H9 (cell line): ENCODE measurements around the gene PDZD8. TPM values are rescaled to one million over a fixed set of nuclear protein-coding genes. Genes with fewer than 3 reads are reported as not detected.
A peak's percentile ranks its signal among the peaks of the same experiment; 100 is the strongest.

Experiments
- DNase-seq: peaks from one replicate; pipeline ENCODE4 v3.0.0-alpha.2; 2017
- H2AFZ ChIP-seq: one replicate; pipeline ENCODE4 v1.6.1; 2013; ENCODE audit warnings: mild to moderate bottlenecking, low read length, control low read depth, moderate library complexity
- H2AK5ac ChIP-seq: 2 replicates; pipeline ENCODE4 v1.6.1; 2013; ENCODE audit warnings: low read length, control low read depth, mixed read lengths; ENCODE audit not compliant: insufficient read length
- H2BK120ac ChIP-seq: one replicate; pipeline ENCODE4 v1.6.1; 2013; ENCODE audit warnings: low read depth, mild to moderate bottlenecking, low read length, control low read depth, inconsistent platforms; ENCODE audit not compliant: poor library complexity, severe bottlenecking
- H2BK12ac ChIP-seq: 2 replicates; pipeline ENCODE4 v1.6.1; 2013; ENCODE audit warnings: low read length, control low read depth, mixed read lengths, low read depth; ENCODE audit not compliant: insufficient read length
- H2BK15ac ChIP-seq: 2 replicates; pipeline ENCODE4 v1.6.1; 2013; ENCODE audit warnings: low read depth, low read length, control low read depth
- H2BK20ac ChIP-seq: one replicate; pipeline ENCODE4 v1.6.1; 2013; ENCODE audit warnings: low read depth, mild to moderate bottlenecking, low read length, control low read depth, inconsistent platforms; ENCODE audit not compliant: poor library complexity, severe bottlenecking
- H2BK5ac ChIP-seq: 2 replicates; pipeline ENCODE4 v1.6.1; 2013; ENCODE audit warnings: low read length, control low read depth, mixed read lengths; ENCODE audit not compliant: insufficient read length
- H3K14ac ChIP-seq: 2 replicates; pipeline ENCODE4 v1.6.1; 2013; ENCODE audit warnings: low read length, control low read depth; ENCODE audit not compliant: insufficient read depth
- H3K18ac ChIP-seq: 2 replicates; pipeline ENCODE4 v1.6.1; 2013; ENCODE audit warnings: low read depth, mild to moderate bottlenecking, mixed read lengths, low read length, control low read depth; ENCODE audit not compliant: insufficient read length
- H3K23ac ChIP-seq: 2 replicates; pipeline ENCODE4 v1.6.1; 2013; ENCODE audit warnings: low read length, control low read depth, mixed read lengths, low read depth; ENCODE audit not compliant: insufficient read length
- H3K23me2 ChIP-seq: 2 replicates; pipeline ENCODE4 v1.6.1; 2013; ENCODE audit warnings: low read depth, mild to moderate bottlenecking, mixed read lengths, low read length, control low read depth; ENCODE audit not compliant: insufficient read length, poor library complexity, severe bottlenecking
- H3K27ac ChIP-seq: 2 replicates; pipeline ENCODE4 v1.5.1; 2013; ENCODE audit warnings: low read length, control low read depth, mixed read lengths, low read depth; ENCODE audit not compliant: insufficient read length
- H3K27me3 ChIP-seq: 2 replicates; pipeline ENCODE4 v1.6.1; 2013; ENCODE audit warnings: low read length, control low read depth, inconsistent platforms; ENCODE audit not compliant: insufficient read depth
- H3K4ac ChIP-seq: 2 replicates; pipeline ENCODE4 v1.6.1; 2013; ENCODE audit warnings: low read depth, mild to moderate bottlenecking, control low read depth, inconsistent platforms, low read length, moderate library complexity
- H3K4me1 ChIP-seq: 2 replicates; pipeline ENCODE4 v1.6.1; 2013; ENCODE audit warnings: low read length, control low read depth, inconsistent platforms; ENCODE audit not compliant: insufficient read depth
- H3K4me2 ChIP-seq: 2 replicates; pipeline ENCODE4 v1.6.1; 2013; ENCODE audit warnings: low read length, control low read depth, mixed read lengths; ENCODE audit not compliant: insufficient read length, insufficient read depth
- H3K56ac ChIP-seq: 2 replicates; pipeline ENCODE4 v1.6.1; 2013; ENCODE audit warnings: low read depth, mild to moderate bottlenecking, mixed read lengths, low read length, control low read depth; ENCODE audit not compliant: insufficient read length
- H3K79me1 ChIP-seq: 2 replicates; pipeline ENCODE4 v1.6.1; 2013; ENCODE audit warnings: low read depth, mild to moderate bottlenecking, moderate library complexity, low read length, control low read depth, inconsistent platforms; ENCODE audit not compliant: insufficient read depth, poor library complexity, severe bottlenecking
- H3K79me2 ChIP-seq: 2 replicates; pipeline ENCODE4 v1.6.1; 2013; ENCODE audit warnings: low read length, control low read depth, inconsistent platforms; ENCODE audit not compliant: insufficient read depth
- H3K9ac ChIP-seq: 2 replicates; pipeline ENCODE4 v1.6.1; 2013; ENCODE audit warnings: low read length, control low read depth, mixed read lengths; ENCODE audit not compliant: insufficient read length; ENCODE audit errors: extremely low read depth
- H3K9me3 ChIP-seq: one replicate; pipeline ENCODE4 v1.6.1; 2013; ENCODE audit warnings: low read depth, low read length, inconsistent platforms; ENCODE audit not compliant: control insufficient read depth
- H3T11ph ChIP-seq: one replicate; pipeline ENCODE4 v1.6.1; 2013; ENCODE audit warnings: mild to moderate bottlenecking, low read length, control low read depth, inconsistent platforms
- H4K20me1 ChIP-seq: one replicate; pipeline ENCODE4 v1.6.1; 2013; ENCODE audit not compliant: control insufficient read depth, insufficient read length, insufficient read depth
- H4K5ac ChIP-seq: 2 replicates; pipeline ENCODE4 v1.6.1; 2013; ENCODE audit warnings: low read depth, mild to moderate bottlenecking, mixed read lengths, low read length, control low read depth; ENCODE audit not compliant: insufficient read length
- H4K8ac ChIP-seq: replicated peaks from 2 replicates; pipeline ENCODE4 v1.6.1; 2013; ENCODE audit warnings: low read length, control low read depth, mixed read lengths, low read depth; ENCODE audit not compliant: insufficient read length
- H4K91ac ChIP-seq: 2 replicates; pipeline ENCODE4 v1.6.1; 2013; ENCODE audit warnings: low read depth, mild to moderate bottlenecking, moderate library complexity, mixed read lengths, low read length, control low read depth; ENCODE audit not compliant: insufficient read length
- H3K27ac Mint-ChIP-seq, 3 experiments: 2 replicates in 2 of 3; 3 replicates in 1 of 3; pipeline ENCODE4 v1.8.0; 2020 to 2021; ENCODE audit warnings: mixed read lengths in 3 of 3, mild to moderate bottlenecking in 1 of 3, moderate library complexity in 1 of 3
- H3K27me3 Mint-ChIP-seq: 2 replicates; pipeline ENCODE4 v1.8.0; 2021; ENCODE audit warnings: low read depth, mild to moderate bottlenecking, moderate library complexity, mixed read lengths
- H3K36me3 Mint-ChIP-seq, 3 experiments: 2 replicates in 2 of 3; 3 replicates in 1 of 3; pipeline ENCODE4 v1.8.0; 2020 to 2021; ENCODE audit warnings: low read depth in 3 of 3, mixed read lengths in 3 of 3; ENCODE audit not compliant: insufficient read depth in 1 of 3
- H3K4me1 Mint-ChIP-seq, 2 experiments: 2 replicates each; pipeline ENCODE4 v1.8.0; 2020; ENCODE audit warnings: mixed read lengths in 2 of 2
- H3K4me3 Mint-ChIP-seq, 2 experiments: 2 replicates in 1 of 2; 3 replicates in 1 of 2; pipeline ENCODE4 v1.8.0; 2020 to 2021; ENCODE audit warnings: mild to moderate bottlenecking in 2 of 2, mixed read lengths in 2 of 2, moderate library complexity in 1 of 2
- H3K9me3 Mint-ChIP-seq, 2 experiments: 2 replicates in 1 of 2; 3 replicates in 1 of 2; pipeline ENCODE4 v1.8.0; 2020; ENCODE audit warnings: mild to moderate bottlenecking in 2 of 2, mixed read lengths in 2 of 2, moderate library complexity in 1 of 2
- WGBS: extraction: QIAGEN DNeasy Blood & Tissue Kit; methylation state at CpG from one replicate; pipeline ENCODE4 v1.1.7; 2013; ENCODE audit warnings: missing lambda C conversion rate, low lambda C conversion rate, mixed read lengths; ENCODE audit not compliant: insufficient read length; ENCODE audit errors: extremely low coverage; 5-methylcytosine and 5-hydroxymethylcytosine counted together
- total RNA-seq: library from RNA; stranded (reverse); gene quantifications from 2 replicates; pipeline ENCODE4 v1.2.1, GENCODE V29; 2021
- TF ChIP-seq, protein P1 (sequence below): fragments of 200-600 bp; sonication (generic); conservative IDR thresholded peaks from 3 replicates; pipeline ENCODE4 v1.8.0; 2021; ENCODE audit warnings: antibody characterized with exemption, mild to moderate bottlenecking

PDZD8 gene
- total RNA-seq, 1 experiment from 2014 or later = 38.2 TPM

DNA sequence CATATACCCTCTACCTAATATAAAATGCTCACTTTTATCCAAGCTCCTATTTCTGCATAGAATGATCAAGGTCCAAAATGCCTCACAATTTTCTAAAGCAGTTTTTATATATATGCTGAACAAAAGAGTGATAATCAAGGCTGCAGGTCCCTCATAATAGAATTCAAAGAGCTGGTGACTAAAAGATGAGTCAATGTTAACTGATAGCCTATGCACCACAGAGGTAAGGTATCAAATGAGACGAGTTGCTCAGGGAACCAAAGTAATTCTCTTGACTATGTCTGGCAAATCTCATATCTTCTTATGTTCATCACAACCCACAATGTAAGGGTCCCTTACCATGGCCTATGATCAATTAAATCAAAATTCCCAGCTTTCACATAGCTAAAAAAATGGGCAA, 15.2 kb downstream of the PDZD8 start:
- Histone ChIP-seq H4K5ac (no peak overlapping the region), H4K91ac (no peak overlapping the region), H4K20me1 (no peaks in the 10 kb centered on the region), H3K4me1 (peaks cover 3% of the 10 kb centered on the region; the same call in 1 of the 2 replicates), H2BK5ac (no peak overlapping the region), H3K23ac (no peak overlapping the region), H2BK120ac (no peak overlapping the region), H2BK15ac (no peak overlapping the region), H3K23me2 (no peaks in the 10 kb centered on the region), H3K4ac (no peak overlapping the region), H3T11ph (no peak overlapping the region), H3K9me3 (no peaks in the 10 kb centered on the region), H3K56ac (no peak overlapping the region), H3K27me3 (no peaks in the 10 kb centered on the region), H4K8ac (no peak overlapping the region), H3K14ac (no peak overlapping the region), H2BK20ac (no peak overlapping the region), H3K4me2 (no peak overlapping the region), H3K79me2 (peaks cover 14% of the 10 kb centered on the region; the same call in 1 of the 2 replicates), H3K9ac (no peak overlapping the region), H2BK12ac (no peak overlapping the region), H3K18ac (no peak overlapping the region), H3K79me1 (no peaks in the 10 kb centered on the region), H2AK5ac (no peak overlapping the region), H2AFZ (no peak overlapping the region), H3K27ac (no peak overlapping the region)
- Mint-ChIP-seq H3K27me3 (no peaks in the 10 kb centered on the region), H3K4me3 (no peak overlapping the region), H3K36me3 (peaks cover 0 to 2% (median 0%) of the 10 kb centered on the region in 3 experiments; a peak in 1 of 7 replicates), H3K9me3 (no peaks in the 10 kb centered on the region), H3K4me1 (peaks cover 30 to 31% of the 10 kb centered on the region in 2 experiments), H3K27ac (peak overlapping the region in 1 of 3 experiments; percentile 78; a peak in 2 of 7 replicates)
- TF ChIP-seq, protein P1, sequence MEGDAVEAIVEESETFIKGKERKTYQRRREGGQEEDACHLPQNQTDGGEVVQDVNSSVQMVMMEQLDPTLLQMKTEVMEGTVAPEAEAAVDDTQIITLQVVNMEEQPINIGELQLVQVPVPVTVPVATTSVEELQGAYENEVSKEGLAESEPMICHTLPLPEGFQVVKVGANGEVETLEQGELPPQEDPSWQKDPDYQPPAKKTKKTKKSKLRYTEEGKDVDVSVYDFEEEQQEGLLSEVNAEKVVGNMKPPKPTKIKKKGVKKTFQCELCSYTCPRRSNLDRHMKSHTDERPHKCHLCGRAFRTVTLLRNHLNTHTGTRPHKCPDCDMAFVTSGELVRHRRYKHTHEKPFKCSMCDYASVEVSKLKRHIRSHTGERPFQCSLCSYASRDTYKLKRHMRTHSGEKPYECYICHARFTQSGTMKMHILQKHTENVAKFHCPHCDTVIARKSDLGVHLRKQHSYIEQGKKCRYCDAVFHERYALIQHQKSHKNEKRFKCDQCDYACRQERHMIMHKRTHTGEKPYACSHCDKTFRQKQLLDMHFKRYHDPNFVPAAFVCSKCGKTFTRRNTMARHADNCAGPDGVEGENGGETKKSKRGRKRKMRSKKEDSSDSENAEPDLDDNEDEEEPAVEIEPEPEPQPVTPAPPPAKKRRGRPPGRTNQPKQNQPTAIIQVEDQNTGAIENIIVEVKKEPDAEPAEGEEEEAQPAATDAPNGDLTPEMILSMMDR = no peak
- WGBS = no CpG with 5 or more reads among the region's 1 CpG
- no peak for DNase-seq
